ENCODE data around the gene NFKBIE.

Gene NFKBIE

GRCh38 chr6:44230034-44230675 is 35.2 kb downstream of the NFKBIE start:
- no peak for TF ChIP-seq CTCF (IDR thresholded peaks at IDR 0.05)
- DNase-seq, result no peak
- H3K36me3 Mint-ChIP-seq (ENCODE audit: low read depth), result peaks cover 18% of the 10 kb centered on the region
- no peak overlapping the region for H3K27ac Mint-ChIP-seq
- no peaks in the 10 kb centered on the region for H3K9me3 Mint-ChIP-seq
- H3K4me3 Mint-ChIP-seq, result no peak overlapping the region
- H3K4me1 Mint-ChIP-seq, result peaks cover 84% of the 10 kb centered on the region
- H3K27me3 Mint-ChIP-seq (ENCODE audit: low read depth, poor library complexity), result peaks cover 4% of the 10 kb centered on the region

GRCh38 chr6:44229376-44230033 is 35.8 kb downstream of the NFKBIE start:
- peaks cover 84% of the 10 kb centered on the region for H3K4me1 Mint-ChIP-seq
- no peak for DNase-seq
- peak overlapping the region; percentile 77 for H3K27ac Mint-ChIP-seq
- TF ChIP-seq CTCF (IDR thresholded peaks at IDR 0.05), result no peak
- peaks cover 18% of the 10 kb centered on the region for H3K36me3 Mint-ChIP-seq (ENCODE audit: low read depth)
- H3K9me3 Mint-ChIP-seq, result no peaks in the 10 kb centered on the region
- peaks cover 4% of the 10 kb centered on the region for H3K27me3 Mint-ChIP-seq (ENCODE audit: low read depth, poor library complexity)
- no peak overlapping the region for H3K4me3 Mint-ChIP-seq

- no peak for TF ChIP-seq CTCF (IDR thresholded peaks at IDR 0.05)
- H3K36me3 Mint-ChIP-seq (ENCODE audit: low read depth), result peaks cover 18% of the 10 kb centered on the region
- peaks cover 3% of the 10 kb centered on the region for H3K27me3 Mint-ChIP-seq (ENCODE audit: low read depth, poor library complexity)
- peaks cover 84% of the 10 kb centered on the region for H3K4me1 Mint-ChIP-seq
- peak overlapping the region; percentile 83 for H3K27ac Mint-ChIP-seq
- DNase-seq, result no peak
- peak overlapping the region; percentile 11 for H3K4me3 Mint-ChIP-seq
- no peaks in the 10 kb centered on the region for H3K9me3 Mint-ChIP-seq
These were observed 36.5 kb downstream of the NFKBIE start for GRCh38 chr6:44228836-44229235.

- no peaks in the 10 kb centered on the region for H3K9me3 Mint-ChIP-seq
- peaks cover 18% of the 10 kb centered on the region for H3K36me3 Mint-ChIP-seq (ENCODE audit: low read depth)
- H3K4me3 Mint-ChIP-seq, result no peak overlapping the region
- no peak for TF ChIP-seq CTCF (IDR thresholded peaks at IDR 0.05)
- peak overlapping the region; percentile 91 for H3K27ac Mint-ChIP-seq
- H3K4me1 Mint-ChIP-seq, result peaks cover 80% of the 10 kb centered on the region
- H3K27me3 Mint-ChIP-seq (ENCODE audit: low read depth, poor library complexity), result no peaks in the 10 kb centered on the region
- no peak for DNase-seq
These were observed 36.9 kb downstream of the NFKBIE start for GRCh38 chr6:44228433-44228832.

GRCh38 chr6:44228031-44228430 is 37.3 kb downstream of the NFKBIE start:
- DNase-seq, result no peak
- no peaks in the 10 kb centered on the region for H3K27me3 Mint-ChIP-seq (ENCODE audit: low read depth, poor library complexity)
- H3K36me3 Mint-ChIP-seq (ENCODE audit: low read depth), result peaks cover 18% of the 10 kb centered on the region
- no peak for TF ChIP-seq CTCF (IDR thresholded peaks at IDR 0.05)
- peaks cover 80% of the 10 kb centered on the region for H3K4me1 Mint-ChIP-seq
- peak overlapping the region; percentile 62 for H3K4me3 Mint-ChIP-seq
- H3K27ac Mint-ChIP-seq, result peak overlapping the region; percentile 91
- no peaks in the 10 kb centered on the region for H3K9me3 Mint-ChIP-seq

Measured in nephron progenitor cell (in vitro differentiated cells).